ENCODE measurements around the gene C19orf47. TPM values are rescaled to one million over a fixed set of nuclear protein-coding genes. Genes with fewer than 3 reads are reported as not detected.

The C19orf47 gene
- total and polyA plus RNA-seq, 7 experiments from 2014 or later, result 9.1 to 20.3 (median 13.6) TPM

DNA sequence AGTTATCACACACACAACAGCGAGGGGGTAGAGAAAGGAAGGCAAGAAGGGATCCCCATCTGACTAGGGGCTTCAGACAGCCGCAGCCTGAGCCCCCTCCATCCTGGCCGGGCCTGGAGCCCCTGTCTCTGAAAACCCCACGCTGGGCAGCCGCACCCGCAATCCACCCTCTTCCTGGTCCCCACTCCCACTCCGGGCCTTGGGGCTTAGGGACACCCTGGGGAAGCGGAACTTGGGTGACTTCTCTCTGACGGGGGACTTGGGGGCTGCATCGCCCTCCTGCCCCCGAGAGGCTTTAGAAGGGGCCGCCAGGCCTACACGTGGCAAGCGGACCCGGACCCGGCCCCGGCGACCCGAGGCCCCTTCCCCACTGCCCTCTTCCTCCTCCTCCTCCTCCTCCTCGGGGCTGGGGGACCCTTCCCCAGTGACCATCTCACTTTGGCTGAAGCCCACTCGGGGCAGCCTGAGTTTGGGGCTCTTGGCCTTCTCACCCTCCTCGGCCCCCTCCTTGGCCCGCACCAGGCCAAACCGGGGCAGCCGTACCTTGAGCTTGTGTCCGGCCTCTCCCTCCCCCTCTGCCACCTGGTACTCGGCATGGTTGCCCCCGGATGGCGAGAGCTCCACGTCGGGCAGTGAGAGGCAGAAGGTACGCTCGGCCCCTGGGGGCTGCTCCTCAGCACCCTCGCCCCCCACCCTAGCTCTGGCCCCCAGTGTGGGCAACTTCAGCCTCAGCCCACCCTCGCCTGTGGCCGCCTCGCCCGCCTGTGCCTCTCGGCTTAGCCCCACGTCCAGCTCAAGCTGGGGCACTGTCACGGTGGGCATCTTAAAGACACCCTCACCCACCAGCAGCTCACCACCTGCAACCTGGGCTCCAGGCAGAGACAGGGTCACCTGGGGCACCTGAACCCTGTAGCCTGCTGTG lies 46.0 kb upstream of the C19orf47 start:
- ChIA-PET CTCF (no interaction called here), POLR2A (interaction anchor here (0.6 kb wide), 1 partner anchor 757 kb away, joined by 3 read pairs; no protein-coding TSS in a partner anchor)
- Histone ChIP-seq H3K4me3 (ENCODE audit: low read length) (no peak overlapping the region), H3K27me3 (ENCODE audit: control insufficient read depth in 2 of 2, insufficient read depth in 2 of 2, low read length in 2 of 2) (no peaks in the 10 kb centered on the region), H3K36me3 (ENCODE audit: control insufficient read depth in 2 of 3, insufficient read depth in 3 of 3, low read length in 3 of 3) (no peaks in the 10 kb centered on the region), H3K9me3 (ENCODE audit: control insufficient read depth in 2 of 3, low read length in 3 of 3) (no peaks in the 10 kb centered on the region), H3K27ac (ENCODE audit: low read depth, low read length) (no peak overlapping the region), H3K4me1 (ENCODE audit: control insufficient read depth in 2 of 2, insufficient read depth in 2 of 2, low read length in 2 of 2) (no peaks in the 10 kb centered on the region)
- H3K27me3 Mint-ChIP-seq, result no peaks in the 10 kb centered on the region
- H3K27ac Mint-ChIP-seq, result no peak overlapping the region
- DNase-seq (no peak), ATAC-seq (no peak)
- peaks cover 3 to 10% (median 4%) of the 10 kb centered on the region in 7 donors for H3K4me1 Mint-ChIP-seq
- intact Hi-C loops (cut with micrococcal nuclease), result no loop called here
- peaks cover 0 to 8% (median 0%) of the 10 kb centered on the region in 5 donors for H3K36me3 Mint-ChIP-seq
- no peak overlapping the region for H3K4me3 Mint-ChIP-seq
- no peaks in the 10 kb centered on the region for H3K9me3 Mint-ChIP-seq

DNA sequence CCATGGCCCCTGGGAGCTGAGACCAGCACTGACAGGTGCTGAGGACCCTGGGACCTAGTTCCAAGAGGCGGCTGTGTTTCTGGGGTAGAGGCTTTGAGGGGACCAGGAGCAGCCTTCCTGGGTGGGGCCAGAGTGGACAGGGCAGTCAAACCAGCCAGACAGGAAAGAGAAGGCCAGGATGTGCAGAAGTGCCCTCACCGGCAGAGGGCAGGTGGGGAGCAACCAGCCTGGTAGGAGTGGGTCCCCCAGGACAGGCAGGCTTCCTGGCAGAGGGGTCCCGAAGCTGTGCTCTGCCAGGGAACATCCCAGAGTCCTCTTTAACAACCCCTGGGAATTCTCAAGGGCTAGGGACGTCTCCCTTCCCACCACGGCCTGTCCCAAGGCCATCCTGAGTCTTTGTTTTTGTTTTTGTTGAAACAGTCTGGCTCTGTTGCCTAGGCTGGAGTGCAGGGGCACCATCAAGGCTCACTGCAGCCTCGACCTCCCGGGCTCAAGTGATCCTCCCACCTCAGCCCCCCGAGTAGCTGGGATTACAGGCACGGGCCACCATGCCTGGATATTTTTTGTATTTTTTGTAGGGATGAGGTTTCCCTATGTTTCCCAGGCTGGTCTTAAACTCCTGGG lies 44.8 kb upstream of the C19orf47 start:
- no peaks in the 10 kb centered on the region for H3K9me3 Mint-ChIP-seq
- no peaks in the 10 kb centered on the region for H3K4me1 ChIP-seq (ENCODE audit: control insufficient read depth in 2 of 2, insufficient read depth in 2 of 2, low read length in 2 of 2)
- intact Hi-C loops (cut with micrococcal nuclease), result no loop called here
- no peak for DNase-seq
- H3K27ac ChIP-seq (ENCODE audit: low read depth, low read length), result no peak overlapping the region
- H3K27me3 Mint-ChIP-seq, result no peaks in the 10 kb centered on the region
- no peak overlapping the region for H3K4me3 Mint-ChIP-seq
- H3K27ac Mint-ChIP-seq, result no peak overlapping the region
- no peaks in the 10 kb centered on the region for H3K36me3 ChIP-seq (ENCODE audit: control insufficient read depth in 2 of 3, insufficient read depth in 3 of 3, low read length in 3 of 3)
- ChIA-PET POLR2A (no interaction called here), CTCF (no interaction called here)
- H3K4me3 ChIP-seq (ENCODE audit: low read length), result no peak overlapping the region
- no peaks in the 10 kb centered on the region for H3K27me3 ChIP-seq (ENCODE audit: control insufficient read depth in 2 of 2, insufficient read depth in 2 of 2, low read length in 2 of 2)
- H3K36me3 Mint-ChIP-seq, result peaks cover 0 to 5% (median 0%) of the 10 kb centered on the region in 5 donors
- no peaks in the 10 kb centered on the region for H3K9me3 ChIP-seq (ENCODE audit: control insufficient read depth in 2 of 3, low read length in 3 of 3)
- H3K4me1 Mint-ChIP-seq, result peaks cover 0 to under 1% (median 0%) of the 10 kb centered on the region in 7 donors
- ATAC-seq, result no peak

- no peak overlapping the region for H3K4me3 Mint-ChIP-seq
- ATAC-seq (no peak), DNase-seq (no peak)
- no peak overlapping the region for H3K27ac Mint-ChIP-seq
- intact Hi-C loops (cut with micrococcal nuclease), result no loop called here
- H3K36me3 ChIP-seq (ENCODE audit: control insufficient read depth in 2 of 3, insufficient read depth in 3 of 3, low read length in 3 of 3), result no peaks in the 10 kb centered on the region
- no peaks in the 10 kb centered on the region for H3K4me1 Mint-ChIP-seq
- ChIA-PET CTCF (no interaction called here), POLR2A (no interaction called here)
- no peaks in the 10 kb centered on the region for H3K9me3 ChIP-seq (ENCODE audit: control insufficient read depth in 2 of 3, low read length in 3 of 3)
- H3K27ac ChIP-seq (ENCODE audit: low read depth, low read length), result no peak overlapping the region
- H3K27me3 ChIP-seq (ENCODE audit: control insufficient read depth in 2 of 2, insufficient read depth in 2 of 2, low read length in 2 of 2), result no peaks in the 10 kb centered on the region
- H3K27me3 Mint-ChIP-seq, result no peaks in the 10 kb centered on the region
- no peak overlapping the region for H3K4me3 ChIP-seq (ENCODE audit: low read length)
- H3K36me3 Mint-ChIP-seq, result peaks cover 0 to 5% (median 0%) of the 10 kb centered on the region in 5 donors
- H3K9me3 Mint-ChIP-seq, result no peaks in the 10 kb centered on the region
- H3K4me1 ChIP-seq (ENCODE audit: control insufficient read depth in 2 of 2, insufficient read depth in 2 of 2, low read length in 2 of 2), result no peaks in the 10 kb centered on the region
Measured at GRCh38 chr19:40392123-40392522, 43.9 kb upstream of the C19orf47 start.

- ATAC-seq, result no peak
- no peaks in the 10 kb centered on the region for H3K9me3 ChIP-seq (ENCODE audit: control insufficient read depth in 2 of 3, low read length in 3 of 3)
- H3K9me3 Mint-ChIP-seq, result peaks cover 0 to 1% (median 0%) of the 10 kb centered on the region in 11 donors
- H3K4me1 ChIP-seq (ENCODE audit: control insufficient read depth in 2 of 2, insufficient read depth in 2 of 2, low read length in 2 of 2), result no peaks in the 10 kb centered on the region
- H3K36me3 ChIP-seq (ENCODE audit: control insufficient read depth in 2 of 3, insufficient read depth in 3 of 3, low read length in 3 of 3), result no peaks in the 10 kb centered on the region
- H3K4me1 Mint-ChIP-seq, result peaks cover 0 to 2% (median 0%) of the 10 kb centered on the region in 7 donors
- H3K4me3 Mint-ChIP-seq, result peak within 1 kb of the TSS in 1 of 10 donors; percentile 16
- H3K27me3 Mint-ChIP-seq, result no peaks in the 10 kb centered on the region
- ChIA-PET CTCF (no interaction called here), POLR2A (no interaction called here)
- H3K36me3 Mint-ChIP-seq, result no peaks in the 10 kb centered on the region
- no peak for DNase-seq
- H3K27ac ChIP-seq (ENCODE audit: low read depth, low read length), result no peak within 1 kb of the TSS
- intact Hi-C loops (cut with micrococcal nuclease), result no loop called here
- H3K4me3 ChIP-seq (ENCODE audit: low read length), result no peak within 1 kb of the TSS
- H3K27me3 ChIP-seq (ENCODE audit: control insufficient read depth in 2 of 2, insufficient read depth in 2 of 2, low read length in 2 of 2), result no peaks in the 10 kb centered on the region
- no peak within 1 kb of the TSS for H3K27ac Mint-ChIP-seq
Measured at GRCh38 chr19:40390084-40390742, 42.0 kb upstream of the C19orf47 start, which contains the start of gene HIPK4. HIPK4 (minus strand) TSS chr19:40390181; CDS start chr19:40389902, 279 bp downstream.

- Histone ChIP-seq H3K4me3 (ENCODE audit: low read length) (no peak overlapping the region), H3K9me3 (ENCODE audit: control insufficient read depth in 2 of 3, low read length in 3 of 3) (no peaks in the 10 kb centered on the region), H3K4me1 (ENCODE audit: control insufficient read depth in 2 of 2, insufficient read depth in 2 of 2, low read length in 2 of 2) (no peaks in the 10 kb centered on the region), H3K27me3 (ENCODE audit: control insufficient read depth in 2 of 2, insufficient read depth in 2 of 2, low read length in 2 of 2) (no peaks in the 10 kb centered on the region), H3K36me3 (ENCODE audit: control insufficient read depth in 2 of 3, insufficient read depth in 3 of 3, low read length in 3 of 3) (no peaks in the 10 kb centered on the region), H3K27ac (ENCODE audit: low read depth, low read length) (no peak overlapping the region)
- Mint-ChIP-seq H3K36me3 (no peaks in the 10 kb centered on the region), H3K9me3 (peaks cover 0 to 1% (median 0%) of the 10 kb centered on the region in 11 donors), H3K4me3 (no peak overlapping the region), H3K27ac (no peak overlapping the region), H3K4me1 (peaks cover 0 to 2% (median 0%) of the 10 kb centered on the region in 7 donors), H3K27me3 (no peaks in the 10 kb centered on the region)
- ATAC-seq (no peak), DNase-seq (no peak)
- CTCF ChIA-PET, result no interaction called here
- POLR2A ChIA-PET, result interaction anchor here (0.5 kb wide), 1 partner anchor 459 kb away, joined by 8 read pairs; no protein-coding TSS in a partner anchor
- intact Hi-C loops (cut with micrococcal nuclease), result no loop called here
Measured at GRCh38 chr19:40389404-40390083, 41.3 kb upstream of the C19orf47 start.

DNA sequence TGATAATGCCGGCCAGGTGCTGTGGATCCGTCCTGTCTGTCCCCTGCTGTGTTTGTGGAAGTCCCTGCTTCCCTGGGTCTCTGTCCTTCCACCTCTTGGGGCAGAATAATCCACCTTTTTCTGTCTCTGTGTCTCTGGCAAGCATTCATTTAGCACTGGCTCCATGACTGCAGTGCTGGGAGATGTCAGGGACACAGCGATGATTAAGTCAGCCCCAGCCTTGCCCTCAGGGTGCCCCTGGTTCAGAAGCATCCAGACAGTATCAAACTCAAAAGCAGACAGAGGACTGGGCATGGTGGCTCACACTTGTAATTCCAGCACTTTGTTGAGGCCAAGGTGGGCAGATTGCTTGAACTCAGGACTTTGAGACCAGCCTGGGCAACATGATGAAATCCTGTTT lies 40.3 kb upstream of the C19orf47 start:
- Mint-ChIP-seq H3K36me3 (no peaks in the 10 kb centered on the region), H3K4me3 (no peak overlapping the region), H3K27ac (no peak overlapping the region), H3K4me1 (peaks cover 0 to 2% (median 0%) of the 10 kb centered on the region in 7 donors), H3K27me3 (no peaks in the 10 kb centered on the region), H3K9me3 (peaks cover 0 to 1% (median 0%) of the 10 kb centered on the region in 11 donors)
- intact Hi-C loops (cut with micrococcal nuclease), result no loop called here
- DNase-seq (no peak), ATAC-seq (no peak)
- ChIA-PET POLR2A (interaction anchor here (0.6 kb wide), 1 partner anchor 285 kb away, joined by 7 read pairs; no protein-coding TSS in a partner anchor), CTCF (no interaction called here)
- Histone ChIP-seq H3K27me3 (ENCODE audit: control insufficient read depth in 2 of 2, insufficient read depth in 2 of 2, low read length in 2 of 2) (no peaks in the 10 kb centered on the region), H3K27ac (ENCODE audit: low read depth, low read length) (no peak overlapping the region), H3K4me1 (ENCODE audit: control insufficient read depth in 2 of 2, insufficient read depth in 2 of 2, low read length in 2 of 2) (no peaks in the 10 kb centered on the region), H3K9me3 (ENCODE audit: control insufficient read depth in 2 of 3, low read length in 3 of 3) (no peaks in the 10 kb centered on the region), H3K36me3 (ENCODE audit: control insufficient read depth in 2 of 3, insufficient read depth in 3 of 3, low read length in 3 of 3) (no peaks in the 10 kb centered on the region), H3K4me3 (ENCODE audit: low read length) (no peak overlapping the region)
